Midbrain (tissue), 1 donor: ENCODE measurements around the gene MRPL53.
A peak's percentile ranks its signal among the peaks of the same experiment; 100 is the strongest.

Experiments used
- DNase-seq: peaks from one replicate; lab custom pipeline; 2025; lab: John Stamatoyannopoulos, UW

Gene MRPL53

DNA sequence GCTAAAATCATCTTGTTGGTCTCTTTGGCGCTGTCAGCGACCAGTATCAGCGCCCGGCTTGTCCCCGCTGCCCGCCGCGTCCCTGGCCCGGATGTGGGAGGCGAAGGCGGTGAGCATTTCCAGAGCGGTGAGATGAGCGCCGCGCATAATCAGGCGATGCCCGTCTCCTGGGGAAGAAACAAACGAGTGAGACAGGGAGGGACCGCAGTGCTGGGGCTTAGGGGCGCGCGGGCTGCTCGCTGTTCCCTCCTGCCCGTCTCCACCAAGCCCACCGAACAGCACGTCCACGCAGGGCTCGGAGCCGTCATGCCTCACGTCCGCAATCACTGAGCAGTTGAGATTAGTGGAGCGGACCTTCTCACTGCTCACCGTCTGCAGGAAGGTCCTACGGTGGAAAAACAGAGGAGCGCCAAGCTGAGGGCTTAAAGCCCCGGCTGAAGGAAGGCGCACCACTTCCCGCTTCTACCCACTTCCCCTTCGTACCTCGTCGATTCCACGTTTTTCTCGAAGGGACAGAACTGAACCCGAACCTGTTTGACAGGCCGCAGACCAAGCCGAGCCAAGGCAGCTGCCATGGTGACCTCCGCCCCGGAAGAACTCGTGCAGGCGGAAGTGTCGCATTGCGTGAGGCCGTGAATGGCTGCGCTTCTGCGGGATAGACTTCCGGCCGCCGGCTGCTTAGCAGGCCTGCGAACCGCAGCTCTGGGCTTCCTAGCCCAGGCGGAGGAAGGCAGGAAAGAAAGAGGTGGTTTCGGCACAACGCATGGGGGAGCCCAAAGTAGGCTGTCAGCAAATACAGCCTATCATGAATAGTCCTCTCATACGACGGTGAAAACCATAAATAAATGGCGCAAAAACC, at the start of gene MRPL53:
MRPL53 (minus strand) TSS at position 595 of the 859 bp plus-strand sequence; CDS start at position 575, 20 bp downstream.
- DNase-seq, result peak; percentile 95

- DNase-seq, result no peak
Measured at GRCh38 chr2:74516650-74517049, 44.2 kb upstream of the MRPL53 start.

- DNase-seq, result peak; percentile 10
Measured at GRCh38 chr2:74515981-74516633, 43.6 kb upstream of the MRPL53 start.

DNA sequence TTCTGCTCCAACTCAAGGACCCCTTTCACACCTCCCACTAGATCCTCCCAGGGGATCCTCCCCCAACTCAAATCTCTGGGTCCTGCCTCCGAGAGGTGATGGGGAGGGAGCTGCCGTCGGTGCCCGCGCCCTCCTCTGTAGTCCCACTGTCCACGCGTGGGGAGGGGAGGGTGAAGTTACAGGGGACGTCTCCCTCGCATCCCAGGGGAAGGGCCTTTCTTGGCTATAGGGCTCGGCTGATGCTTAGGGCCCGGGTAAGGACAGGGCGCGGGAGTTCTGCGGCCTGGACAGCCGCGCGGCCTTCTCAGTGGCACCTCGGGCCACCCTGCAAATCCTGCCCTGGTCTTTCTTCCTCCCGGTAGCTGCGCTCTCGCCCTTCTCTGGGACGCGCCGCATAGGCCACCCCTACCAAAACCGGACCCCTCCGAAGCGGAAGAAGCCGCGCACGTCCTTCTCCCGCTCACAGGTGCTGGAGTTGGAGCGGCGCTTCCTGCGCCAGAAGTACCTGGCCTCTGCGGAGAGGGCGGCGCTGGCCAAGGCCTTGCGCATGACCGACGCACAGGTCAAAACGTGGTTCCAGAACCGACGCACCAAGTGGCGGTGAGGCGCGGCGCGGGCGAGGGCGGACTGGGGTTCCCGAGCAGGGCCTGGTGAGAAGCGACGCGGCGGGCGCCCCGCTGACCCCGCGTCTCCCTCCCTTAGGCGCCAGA, 42.9 kb upstream of the MRPL53 start:
- no peak for DNase-seq

DNA sequence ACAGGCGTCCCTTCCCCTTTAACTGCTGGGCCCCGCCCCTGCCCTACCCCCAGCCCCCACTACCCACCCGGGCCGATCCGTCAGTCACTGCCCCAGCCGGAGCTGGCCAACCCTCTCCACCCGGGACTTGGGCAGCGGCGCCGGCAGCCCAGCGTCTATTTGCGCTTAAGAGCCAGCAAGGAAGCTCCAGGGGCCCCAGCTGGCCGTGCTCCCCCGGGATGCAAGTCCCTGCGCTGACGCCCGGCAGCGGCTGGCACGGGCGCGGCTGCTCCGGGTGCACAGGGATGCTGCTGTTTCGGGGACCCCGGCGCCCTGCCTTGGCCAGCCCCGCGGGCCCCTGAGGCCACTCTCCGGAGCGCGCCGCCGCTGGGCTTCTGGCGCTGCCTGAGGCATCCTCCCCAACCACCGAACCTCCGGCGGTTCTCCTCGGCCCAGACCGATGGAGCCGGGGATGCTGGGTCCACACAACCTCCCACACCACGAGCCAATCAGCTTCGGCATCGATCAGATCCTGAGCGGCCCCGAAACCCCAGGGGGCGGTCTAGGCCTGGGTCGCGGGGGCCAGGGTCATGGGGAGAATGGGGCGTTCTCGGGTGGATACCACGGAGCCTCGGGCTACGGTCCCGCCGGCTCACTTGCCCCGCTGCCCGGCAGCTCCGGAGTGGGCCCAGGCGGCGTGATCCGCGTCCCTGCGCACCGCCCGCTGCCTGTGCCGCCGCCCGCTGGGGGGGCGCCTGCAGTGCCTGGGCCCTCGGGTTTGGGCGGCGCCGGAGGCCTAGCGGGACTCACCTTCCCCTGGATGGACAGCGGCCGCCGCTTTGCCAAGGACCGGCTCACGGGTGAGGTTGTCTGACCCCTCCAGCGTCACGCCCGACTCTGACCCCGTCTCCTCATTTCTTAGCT, 42.1 kb upstream of the MRPL53 start, which contains the start of gene TLX2:
TLX2 (plus strand) TSS at position 83 of the 903 bp plus-strand sequence; CDS start at position 440, 357 bp downstream.
- no peak for DNase-seq

DNA sequence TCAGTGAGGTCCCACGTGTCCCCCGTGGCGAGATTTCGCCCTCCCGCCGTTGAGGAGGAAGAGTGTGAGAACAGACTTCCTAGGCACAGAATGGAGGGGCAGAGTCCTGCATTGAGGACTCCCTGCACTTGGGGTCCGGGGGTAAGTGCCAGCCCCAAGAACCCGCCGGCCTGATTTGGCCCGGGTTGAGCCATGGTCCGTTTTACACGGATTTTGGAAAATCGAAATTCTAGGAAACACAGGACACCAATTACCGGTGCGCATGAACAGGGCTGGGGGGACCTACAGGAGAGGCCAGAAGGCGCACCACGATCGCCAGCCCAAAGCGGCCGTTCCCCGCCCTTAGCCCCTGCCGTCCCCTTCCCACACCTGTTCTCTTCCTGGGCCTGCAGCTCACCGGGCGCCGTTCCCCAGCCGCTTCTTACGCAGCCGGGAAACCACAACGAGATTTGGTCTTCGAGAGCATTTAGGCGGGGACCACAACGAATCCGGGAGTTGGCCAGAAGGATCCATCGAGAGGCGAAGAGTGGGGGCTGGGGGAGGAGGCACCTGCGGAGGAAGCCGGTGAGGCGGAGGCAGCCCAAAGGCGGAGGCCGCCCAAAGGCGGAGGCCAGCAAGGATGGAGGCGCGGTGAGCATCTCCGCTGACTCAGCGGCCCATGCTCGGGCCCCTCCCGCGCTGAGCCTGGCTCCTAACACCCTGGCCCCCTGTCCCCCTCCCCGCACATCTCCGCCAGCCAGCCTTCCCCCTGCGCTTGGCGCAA, 41.3 kb upstream of the MRPL53 start:
- no peak for DNase-seq

GRCh38 chr2:74512744-74513604, 40.5 kb upstream of the MRPL53 start:
- no peak for DNase-seq

- DNase-seq, result no peak
Measured at GRCh38 chr2:74511104-74511989, 38.9 kb upstream of the MRPL53 start.

- no peak for DNase-seq
Measured at GRCh38 chr2:74510272-74510671, 37.8 kb upstream of the MRPL53 start.

DNA sequence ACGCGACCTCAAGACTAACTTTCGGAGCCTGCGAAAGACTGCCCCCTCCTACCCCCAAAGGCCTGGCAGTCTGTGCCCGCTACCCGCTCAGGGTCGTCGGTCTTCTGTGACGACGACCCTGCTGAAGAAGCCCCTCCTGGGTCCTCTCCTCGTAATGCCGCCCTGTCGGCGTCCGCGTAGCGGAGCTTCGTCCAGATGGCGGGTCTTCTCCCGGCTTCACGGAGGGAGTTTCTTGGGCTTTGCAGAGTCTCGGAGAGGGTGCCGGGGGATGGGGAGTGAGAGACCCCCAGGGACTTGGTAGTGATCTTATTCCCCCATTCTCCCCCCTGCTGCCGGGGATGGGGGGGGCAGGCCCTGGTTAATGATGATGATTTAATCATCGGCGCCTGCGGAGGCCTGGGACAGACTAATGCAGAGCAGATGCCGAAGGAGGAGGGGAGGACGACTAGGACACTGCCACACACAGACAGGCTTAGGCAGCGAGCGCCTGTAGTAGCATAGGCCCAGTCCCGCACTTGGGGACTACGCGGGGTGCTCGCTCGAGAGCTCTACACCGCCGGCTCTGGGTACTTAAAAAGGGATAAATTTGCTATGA, 35.5 kb upstream of the MRPL53 start:
- peak; percentile 35 for DNase-seq

GRCh38 chr2:74507145-74507925, 34.9 kb upstream of the MRPL53 start, which contains the start of gene PCGF1:
Gene PCGF1 (minus strand): TSS chr2:74507695. CDS start chr2:74507668, 27 bp downstream.
- DNase-seq, result peak; percentile 96

DNA sequence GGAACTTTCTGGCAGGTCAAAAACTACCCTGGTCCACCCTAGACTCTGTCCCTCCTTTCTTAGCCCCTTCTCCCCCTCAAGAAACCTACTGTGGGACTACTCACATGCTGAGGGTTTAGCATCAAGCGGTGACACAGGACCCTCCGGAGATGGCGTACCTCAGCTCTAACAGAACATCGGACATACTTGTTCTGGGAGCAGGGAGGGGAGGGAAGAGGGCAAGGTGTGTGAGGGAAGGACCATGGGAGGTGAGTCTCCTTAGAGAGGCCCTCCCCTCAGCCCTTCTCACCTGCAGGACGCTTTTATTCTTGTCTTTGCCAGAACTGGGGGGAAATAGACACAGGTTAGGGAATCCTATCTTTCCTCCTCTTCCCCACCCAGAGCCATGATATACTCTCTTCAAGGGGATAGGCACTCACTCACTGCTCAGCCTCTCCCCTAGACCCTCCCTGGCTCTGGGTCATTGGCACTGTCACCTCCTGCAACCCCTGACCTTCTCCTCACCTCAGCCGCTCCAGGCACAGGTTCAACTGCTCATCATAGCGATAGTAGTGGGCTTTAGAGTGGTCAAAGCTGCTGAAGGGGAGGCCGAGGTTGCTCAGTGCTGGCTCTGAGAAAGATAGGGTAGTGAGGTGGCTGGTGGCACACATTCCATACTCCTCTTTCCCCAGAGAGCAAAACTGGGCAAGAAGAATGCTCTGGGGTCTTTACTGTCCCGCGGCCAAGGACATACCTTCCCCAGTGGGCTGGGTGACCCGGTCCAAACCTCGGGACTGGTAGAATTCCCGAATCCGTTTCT, 33.2 kb upstream of the MRPL53 start:
- DNase-seq, result no peak

DNA sequence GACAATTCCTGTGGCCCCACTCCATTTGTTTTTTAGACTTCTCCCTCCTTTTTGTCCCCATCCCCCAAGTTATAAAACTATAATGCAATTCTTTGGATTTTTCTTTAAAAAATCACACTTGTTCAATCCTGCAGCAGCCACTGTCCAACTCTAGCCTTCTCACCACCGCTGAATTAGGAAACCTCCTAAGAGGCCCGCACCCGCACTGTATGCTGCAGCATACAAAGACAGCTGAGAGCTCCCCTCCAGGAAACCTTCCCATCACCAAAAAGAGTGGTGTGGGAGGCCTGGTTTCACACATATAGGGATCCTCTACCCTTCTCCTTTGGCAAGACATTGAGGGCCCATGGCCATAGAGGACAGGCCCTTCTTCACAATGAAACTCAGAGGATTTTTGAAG, 32.1 kb upstream of the MRPL53 start:
- no peak for DNase-seq

- DNase-seq, result no peak
Measured at GRCh38 chr2:74503506-74504475, 31.3 kb upstream of the MRPL53 start.
